DND-41 (cell line): ENCODE data around the gene SLC17A4.

Experiments
- EZH2 ChIP-seq: IDR thresholded peaks from 3 replicates; pipeline ENCODE4 v1.6.1; 2012; ENCODE audit warnings: borderline replicate concordance, low read depth, mild to moderate bottlenecking, moderate library complexity, low read length, inconsistent platforms; ENCODE audit not compliant: severe bottlenecking
- TF ChIP-seq, protein P1 (sequence below): IDR thresholded peaks from 2 replicates; pipeline ENCODE4 v1.5.1; 2012; ENCODE audit warnings: borderline replicate concordance, low read length, moderate library complexity, mild to moderate bottlenecking; ENCODE audit not compliant: poor library complexity, severe bottlenecking; ENCODE audit errors: extremely low read depth

DNA sequence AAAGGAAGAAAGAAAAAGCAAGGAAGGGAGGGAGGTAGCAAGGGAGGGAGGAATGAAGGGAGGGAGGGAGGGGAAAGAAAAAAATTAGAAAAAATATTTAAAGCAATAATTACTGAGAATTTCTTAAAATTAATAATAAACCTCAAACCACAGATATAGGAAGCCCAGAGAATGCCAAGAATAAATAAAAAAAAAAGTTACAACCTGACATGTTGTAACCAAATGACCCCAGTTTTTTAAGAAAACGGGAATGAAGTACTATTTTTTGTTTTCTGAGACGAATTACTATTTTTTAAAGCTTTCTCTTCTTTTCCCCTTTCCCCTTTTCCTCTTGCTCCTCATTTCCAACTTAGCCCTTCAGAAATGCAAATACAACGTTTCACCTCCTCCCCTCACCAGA is 60.7 kb downstream of the SLC17A4 start:
- TF ChIP-seq, protein P1, sequence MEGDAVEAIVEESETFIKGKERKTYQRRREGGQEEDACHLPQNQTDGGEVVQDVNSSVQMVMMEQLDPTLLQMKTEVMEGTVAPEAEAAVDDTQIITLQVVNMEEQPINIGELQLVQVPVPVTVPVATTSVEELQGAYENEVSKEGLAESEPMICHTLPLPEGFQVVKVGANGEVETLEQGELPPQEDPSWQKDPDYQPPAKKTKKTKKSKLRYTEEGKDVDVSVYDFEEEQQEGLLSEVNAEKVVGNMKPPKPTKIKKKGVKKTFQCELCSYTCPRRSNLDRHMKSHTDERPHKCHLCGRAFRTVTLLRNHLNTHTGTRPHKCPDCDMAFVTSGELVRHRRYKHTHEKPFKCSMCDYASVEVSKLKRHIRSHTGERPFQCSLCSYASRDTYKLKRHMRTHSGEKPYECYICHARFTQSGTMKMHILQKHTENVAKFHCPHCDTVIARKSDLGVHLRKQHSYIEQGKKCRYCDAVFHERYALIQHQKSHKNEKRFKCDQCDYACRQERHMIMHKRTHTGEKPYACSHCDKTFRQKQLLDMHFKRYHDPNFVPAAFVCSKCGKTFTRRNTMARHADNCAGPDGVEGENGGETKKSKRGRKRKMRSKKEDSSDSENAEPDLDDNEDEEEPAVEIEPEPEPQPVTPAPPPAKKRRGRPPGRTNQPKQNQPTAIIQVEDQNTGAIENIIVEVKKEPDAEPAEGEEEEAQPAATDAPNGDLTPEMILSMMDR, result no peak
- no peak for TF ChIP-seq EZH2
